Measurements from ENCODE around the gene USP12.

The USP12 gene

GRCh38 chr13:27168086-27168485, 3.5 kb downstream of the USP12 start:
- TF ChIP-seq GABPA (IDR thresholded peaks at IDR 0.05; ENCODE audit: low read depth) (no peak), POLR2AphosphoS5 (IDR thresholded peaks at IDR 0.05; ENCODE audit: low read depth) (no peak), SPI1 (IDR thresholded peaks at IDR 0.05; ENCODE audit: borderline replicate concordance, low read depth) (no peak), REST (IDR thresholded peaks at IDR 0.05; ENCODE audit: insufficient replicate concordance, low read depth) (no peak)
- TF ChIP-seq, protein P1, sequence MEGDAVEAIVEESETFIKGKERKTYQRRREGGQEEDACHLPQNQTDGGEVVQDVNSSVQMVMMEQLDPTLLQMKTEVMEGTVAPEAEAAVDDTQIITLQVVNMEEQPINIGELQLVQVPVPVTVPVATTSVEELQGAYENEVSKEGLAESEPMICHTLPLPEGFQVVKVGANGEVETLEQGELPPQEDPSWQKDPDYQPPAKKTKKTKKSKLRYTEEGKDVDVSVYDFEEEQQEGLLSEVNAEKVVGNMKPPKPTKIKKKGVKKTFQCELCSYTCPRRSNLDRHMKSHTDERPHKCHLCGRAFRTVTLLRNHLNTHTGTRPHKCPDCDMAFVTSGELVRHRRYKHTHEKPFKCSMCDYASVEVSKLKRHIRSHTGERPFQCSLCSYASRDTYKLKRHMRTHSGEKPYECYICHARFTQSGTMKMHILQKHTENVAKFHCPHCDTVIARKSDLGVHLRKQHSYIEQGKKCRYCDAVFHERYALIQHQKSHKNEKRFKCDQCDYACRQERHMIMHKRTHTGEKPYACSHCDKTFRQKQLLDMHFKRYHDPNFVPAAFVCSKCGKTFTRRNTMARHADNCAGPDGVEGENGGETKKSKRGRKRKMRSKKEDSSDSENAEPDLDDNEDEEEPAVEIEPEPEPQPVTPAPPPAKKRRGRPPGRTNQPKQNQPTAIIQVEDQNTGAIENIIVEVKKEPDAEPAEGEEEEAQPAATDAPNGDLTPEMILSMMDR (IDR thresholded peaks at IDR 0.05; ENCODE audit: insufficient read depth, low read length) = no peak
- no peak overlapping the region for H3K4me3 ChIP-seq (replicated peaks; ENCODE audit: insufficient read depth, low read length)
- no peak overlapping the region for H3K27ac ChIP-seq (replicated peaks)

GRCh38 chr13:27166313-27166712, 5.3 kb downstream of the USP12 start:
- no peak overlapping the region for H3K4me3 ChIP-seq (replicated peaks; ENCODE audit: insufficient read depth, low read length)
- no peaks in the 10 kb centered on the region for H3K27me3 ChIP-seq (ENCODE audit: insufficient read depth, poor library complexity, severe bottlenecking)
- no peak for DNase-seq (ENCODE audit: low read depth in 1 of 2, low spot score in 1 of 2)
- no peak overlapping the region for H3K27ac ChIP-seq (replicated peaks)
- TF ChIP-seq, protein P1 (IDR thresholded peaks at IDR 0.05; ENCODE audit: insufficient read depth, low read length) = no peak
- TF ChIP-seq POLR2AphosphoS5 (IDR thresholded peaks at IDR 0.05; ENCODE audit: low read depth) (no peak), REST (IDR thresholded peaks at IDR 0.05; ENCODE audit: insufficient replicate concordance, low read depth) (no peak), SPI1 (IDR thresholded peaks at IDR 0.05; ENCODE audit: borderline replicate concordance, low read depth) (no peak), GABPA (IDR thresholded peaks at IDR 0.05; ENCODE audit: low read depth) (no peak)

More at GRCh38 chr13:27168086-27168485, 3.5 kb downstream of the USP12 start:
- no peak for DNase-seq (ENCODE audit: low read depth in 1 of 2, low spot score in 1 of 2)
- no peaks in the 10 kb centered on the region for H3K27me3 ChIP-seq (ENCODE audit: insufficient read depth, poor library complexity, severe bottlenecking)

DNA sequence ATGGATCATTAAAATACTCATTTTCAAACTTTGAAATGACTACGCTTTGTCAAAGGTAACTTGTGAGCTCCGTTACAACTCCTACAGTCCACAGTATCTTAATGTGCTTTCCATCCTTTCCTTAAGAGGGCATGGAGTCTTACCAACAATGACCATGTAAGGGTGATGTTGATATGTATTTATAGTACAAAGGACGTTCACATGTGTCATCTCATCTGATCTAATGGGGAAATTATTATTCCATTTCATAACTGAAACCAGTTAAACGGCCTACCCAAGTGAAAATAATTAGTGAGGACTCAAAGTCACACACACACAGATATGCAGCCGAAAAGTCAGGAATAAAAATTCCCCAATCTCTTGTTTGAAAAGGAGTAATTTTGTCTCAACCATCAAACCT, 9.6 kb downstream of the USP12 start:
- no peak overlapping the region for H3K27ac ChIP-seq (replicated peaks)
- DNase-seq (ENCODE audit: low read depth in 1 of 2, low spot score in 1 of 2) = no peak
- TF ChIP-seq POLR2AphosphoS5 (IDR thresholded peaks at IDR 0.05; ENCODE audit: low read depth) (no peak), REST (IDR thresholded peaks at IDR 0.05; ENCODE audit: insufficient replicate concordance, low read depth) (no peak), GABPA (IDR thresholded peaks at IDR 0.05; ENCODE audit: low read depth) (no peak), SPI1 (IDR thresholded peaks at IDR 0.05; ENCODE audit: borderline replicate concordance, low read depth) (no peak)
- TF ChIP-seq, protein P1 (IDR thresholded peaks at IDR 0.05; ENCODE audit: insufficient read depth, low read length) = no peak
- H3K4me3 ChIP-seq (replicated peaks; ENCODE audit: insufficient read depth, low read length) = no peak overlapping the region
- H3K27me3 ChIP-seq (ENCODE audit: insufficient read depth, poor library complexity, severe bottlenecking) = no peaks in the 10 kb centered on the region

Data from HL-60 (cell line).